HL-60 (cell line): ENCODE data around the gene DPT.

ENCODE experiments used
- GABPA ChIP-seq: IDR thresholded peaks from 2 replicates; pipeline ENCODE4 v1.6.1; 2012; ENCODE audit warnings: low read depth
- POLR2AphosphoS5 ChIP-seq: IDR thresholded peaks from 2 replicates; pipeline ENCODE4 v1.6.1; 2012; ENCODE audit warnings: low read depth
- TF ChIP-seq, protein P1 (sequence below): IDR thresholded peaks from one replicate; pipeline ENCODE4 v1.5.1; 2011; ENCODE audit warnings: low read length, control low read depth, inconsistent platforms; ENCODE audit not compliant: insufficient read depth
- TF ChIP-seq, protein P2 (sequence below): IDR thresholded peaks from 2 replicates; pipeline ENCODE4 v1.6.1; 2012; ENCODE audit warnings: low read depth; ENCODE audit not compliant: insufficient replicate concordance

DNA sequence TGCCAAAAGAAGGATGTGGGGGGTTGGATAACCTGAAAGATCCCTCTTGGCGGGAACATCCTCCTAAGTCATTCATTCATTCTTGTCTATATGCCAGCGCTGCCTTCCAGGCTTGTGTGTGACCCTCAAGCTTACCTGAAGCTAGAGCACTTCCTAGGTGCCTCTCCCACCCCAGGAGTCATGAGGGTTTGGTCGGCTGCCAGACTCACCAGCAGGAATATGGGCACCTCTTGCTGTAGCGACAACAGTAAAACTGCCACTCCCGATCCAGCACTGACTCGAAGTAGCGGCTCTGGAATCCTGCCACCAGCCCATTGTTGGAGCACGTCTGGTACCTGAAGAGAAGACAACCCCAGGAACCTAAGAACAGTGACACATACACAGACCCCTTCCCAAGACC is 15.0 kb downstream of the DPT start:
- TF ChIP-seq, protein P1, sequence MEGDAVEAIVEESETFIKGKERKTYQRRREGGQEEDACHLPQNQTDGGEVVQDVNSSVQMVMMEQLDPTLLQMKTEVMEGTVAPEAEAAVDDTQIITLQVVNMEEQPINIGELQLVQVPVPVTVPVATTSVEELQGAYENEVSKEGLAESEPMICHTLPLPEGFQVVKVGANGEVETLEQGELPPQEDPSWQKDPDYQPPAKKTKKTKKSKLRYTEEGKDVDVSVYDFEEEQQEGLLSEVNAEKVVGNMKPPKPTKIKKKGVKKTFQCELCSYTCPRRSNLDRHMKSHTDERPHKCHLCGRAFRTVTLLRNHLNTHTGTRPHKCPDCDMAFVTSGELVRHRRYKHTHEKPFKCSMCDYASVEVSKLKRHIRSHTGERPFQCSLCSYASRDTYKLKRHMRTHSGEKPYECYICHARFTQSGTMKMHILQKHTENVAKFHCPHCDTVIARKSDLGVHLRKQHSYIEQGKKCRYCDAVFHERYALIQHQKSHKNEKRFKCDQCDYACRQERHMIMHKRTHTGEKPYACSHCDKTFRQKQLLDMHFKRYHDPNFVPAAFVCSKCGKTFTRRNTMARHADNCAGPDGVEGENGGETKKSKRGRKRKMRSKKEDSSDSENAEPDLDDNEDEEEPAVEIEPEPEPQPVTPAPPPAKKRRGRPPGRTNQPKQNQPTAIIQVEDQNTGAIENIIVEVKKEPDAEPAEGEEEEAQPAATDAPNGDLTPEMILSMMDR = no peak
- TF ChIP-seq, protein P2, sequence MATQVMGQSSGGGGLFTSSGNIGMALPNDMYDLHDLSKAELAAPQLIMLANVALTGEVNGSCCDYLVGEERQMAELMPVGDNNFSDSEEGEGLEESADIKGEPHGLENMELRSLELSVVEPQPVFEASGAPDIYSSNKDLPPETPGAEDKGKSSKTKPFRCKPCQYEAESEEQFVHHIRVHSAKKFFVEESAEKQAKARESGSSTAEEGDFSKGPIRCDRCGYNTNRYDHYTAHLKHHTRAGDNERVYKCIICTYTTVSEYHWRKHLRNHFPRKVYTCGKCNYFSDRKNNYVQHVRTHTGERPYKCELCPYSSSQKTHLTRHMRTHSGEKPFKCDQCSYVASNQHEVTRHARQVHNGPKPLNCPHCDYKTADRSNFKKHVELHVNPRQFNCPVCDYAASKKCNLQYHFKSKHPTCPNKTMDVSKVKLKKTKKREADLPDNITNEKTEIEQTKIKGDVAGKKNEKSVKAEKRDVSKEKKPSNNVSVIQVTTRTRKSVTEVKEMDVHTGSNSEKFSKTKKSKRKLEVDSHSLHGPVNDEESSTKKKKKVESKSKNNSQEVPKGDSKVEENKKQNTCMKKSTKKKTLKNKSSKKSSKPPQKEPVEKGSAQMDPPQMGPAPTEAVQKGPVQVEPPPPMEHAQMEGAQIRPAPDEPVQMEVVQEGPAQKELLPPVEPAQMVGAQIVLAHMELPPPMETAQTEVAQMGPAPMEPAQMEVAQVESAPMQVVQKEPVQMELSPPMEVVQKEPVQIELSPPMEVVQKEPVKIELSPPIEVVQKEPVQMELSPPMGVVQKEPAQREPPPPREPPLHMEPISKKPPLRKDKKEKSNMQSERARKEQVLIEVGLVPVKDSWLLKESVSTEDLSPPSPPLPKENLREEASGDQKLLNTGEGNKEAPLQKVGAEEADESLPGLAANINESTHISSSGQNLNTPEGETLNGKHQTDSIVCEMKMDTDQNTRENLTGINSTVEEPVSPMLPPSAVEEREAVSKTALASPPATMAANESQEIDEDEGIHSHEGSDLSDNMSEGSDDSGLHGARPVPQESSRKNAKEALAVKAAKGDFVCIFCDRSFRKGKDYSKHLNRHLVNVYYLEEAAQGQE = no peak
- TF ChIP-seq POLR2AphosphoS5 (no peak), GABPA (no peak)
